Hepatocyte (in vitro differentiated cells): Measurements from ENCODE around the gene TET2.

ENCODE experiments used
- EZH2 ChIP-seq: fragments of 200-600 bp; sonication (generic); IDR thresholded peaks from 2 replicates; pipeline ENCODE4 v1.6.1; 2016; ENCODE audit warnings: antibody characterized with exemption, mild to moderate bottlenecking, borderline replicate concordance
- EZH2phosphoT487 ChIP-seq: fragments of 200-600 bp; sonication (generic); IDR thresholded peaks from one replicate; pipeline ENCODE4 v1.6.1; 2018; ENCODE audit warnings: antibody characterized with exemption, mild to moderate bottlenecking, low read depth, moderate library complexity; ENCODE audit not compliant: unreplicated experiment, severe bottlenecking
- TF ChIP-seq, protein P1 (sequence below): fragments of 200-600 bp; sonication (generic); IDR thresholded peaks from 2 replicates; pipeline ENCODE4 v1.5.1; 2016; ENCODE audit warnings: antibody characterized with exemption, mild to moderate bottlenecking; ENCODE audit not compliant: poor library complexity

DNA sequence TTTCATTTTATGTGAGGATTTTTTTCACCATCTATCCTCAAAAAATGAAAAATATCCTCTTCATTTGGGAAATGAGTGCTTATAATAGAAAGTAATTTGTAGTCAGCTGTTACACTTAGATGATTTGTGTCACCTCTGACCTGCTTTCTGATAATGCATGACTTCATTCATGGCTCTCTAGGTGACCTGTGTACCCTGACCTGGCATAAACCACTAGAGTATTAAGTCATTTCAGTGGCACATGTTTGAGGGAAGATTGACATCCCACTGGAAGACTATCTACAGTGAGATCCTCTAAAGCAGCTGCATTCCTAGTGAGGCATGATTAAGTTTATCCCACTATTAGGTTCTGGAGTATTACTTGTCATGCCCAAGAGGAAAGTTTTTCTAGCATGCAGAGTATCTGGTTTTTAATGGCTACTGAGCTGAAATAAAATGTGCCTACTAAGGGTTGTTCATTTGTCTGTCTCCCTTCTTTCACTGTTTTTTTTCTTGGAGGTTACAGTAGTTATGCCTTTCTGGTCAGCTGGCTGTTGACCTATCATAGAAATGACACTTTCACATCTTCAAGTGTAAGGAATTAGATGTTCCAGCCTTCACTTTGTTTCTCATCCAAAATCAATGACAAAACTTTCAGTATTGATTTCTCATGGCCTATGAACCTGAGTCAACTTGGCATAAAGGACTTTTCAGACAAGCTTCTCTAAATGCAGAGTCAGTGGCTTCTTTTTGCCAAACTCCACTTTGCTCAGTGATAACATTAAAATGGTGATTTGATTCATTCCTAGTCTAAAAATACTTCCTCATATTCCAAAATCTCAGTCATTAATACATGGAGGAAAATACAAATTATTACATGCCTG is 33.1 kb downstream of the TET2 start:
- TF ChIP-seq, protein P1, sequence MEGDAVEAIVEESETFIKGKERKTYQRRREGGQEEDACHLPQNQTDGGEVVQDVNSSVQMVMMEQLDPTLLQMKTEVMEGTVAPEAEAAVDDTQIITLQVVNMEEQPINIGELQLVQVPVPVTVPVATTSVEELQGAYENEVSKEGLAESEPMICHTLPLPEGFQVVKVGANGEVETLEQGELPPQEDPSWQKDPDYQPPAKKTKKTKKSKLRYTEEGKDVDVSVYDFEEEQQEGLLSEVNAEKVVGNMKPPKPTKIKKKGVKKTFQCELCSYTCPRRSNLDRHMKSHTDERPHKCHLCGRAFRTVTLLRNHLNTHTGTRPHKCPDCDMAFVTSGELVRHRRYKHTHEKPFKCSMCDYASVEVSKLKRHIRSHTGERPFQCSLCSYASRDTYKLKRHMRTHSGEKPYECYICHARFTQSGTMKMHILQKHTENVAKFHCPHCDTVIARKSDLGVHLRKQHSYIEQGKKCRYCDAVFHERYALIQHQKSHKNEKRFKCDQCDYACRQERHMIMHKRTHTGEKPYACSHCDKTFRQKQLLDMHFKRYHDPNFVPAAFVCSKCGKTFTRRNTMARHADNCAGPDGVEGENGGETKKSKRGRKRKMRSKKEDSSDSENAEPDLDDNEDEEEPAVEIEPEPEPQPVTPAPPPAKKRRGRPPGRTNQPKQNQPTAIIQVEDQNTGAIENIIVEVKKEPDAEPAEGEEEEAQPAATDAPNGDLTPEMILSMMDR = no peak
- no peak for TF ChIP-seq EZH2
- no peak for TF ChIP-seq EZH2phosphoT487
